HK-2 (cell line): Measurements from ENCODE around the gene MGLL.

ENCODE experiments used
- DNase-seq: peaks from one replicate; pipeline ENCODE4 v3.0.0-alpha.2; 2018; ENCODE audit not compliant: unreplicated experiment

Gene MGLL

DNA sequence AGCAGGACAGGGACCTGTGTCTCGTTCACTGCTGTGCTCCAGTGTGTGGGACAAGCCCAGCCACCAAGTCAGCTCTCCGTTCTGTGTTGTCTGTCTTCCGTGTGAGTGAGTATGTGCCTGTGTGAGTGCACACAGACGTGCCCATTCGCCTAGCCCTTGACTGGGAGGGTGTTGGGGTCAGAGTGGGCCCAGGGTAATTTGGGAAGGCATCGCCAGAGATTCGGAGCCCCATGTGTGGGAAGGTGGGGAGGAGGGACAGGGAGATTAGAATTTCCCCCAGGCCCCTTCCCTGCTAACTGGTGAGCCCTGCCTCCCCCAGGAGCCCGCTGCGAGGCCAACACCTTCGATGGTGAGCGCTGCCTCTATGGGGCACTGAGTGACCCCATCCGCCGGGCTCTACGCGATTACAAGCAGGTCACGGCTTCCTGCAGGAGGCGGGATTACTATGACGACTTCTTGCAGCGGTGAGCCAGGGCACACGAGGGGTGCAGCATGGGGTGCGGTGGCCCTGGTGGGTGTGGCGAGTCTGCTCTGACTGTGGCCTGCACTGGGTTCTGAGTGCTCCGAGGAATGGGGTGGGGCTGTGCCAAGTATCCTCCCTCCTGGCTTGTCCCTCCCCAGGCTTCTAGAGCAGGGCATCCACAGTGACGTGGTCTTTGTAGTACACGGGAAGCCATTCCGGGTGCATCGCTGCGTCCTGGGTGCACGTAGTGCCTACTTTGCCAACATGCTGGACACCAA, 146.5 kb downstream of the MGLL start:
- no peak for DNase-seq

DNA sequence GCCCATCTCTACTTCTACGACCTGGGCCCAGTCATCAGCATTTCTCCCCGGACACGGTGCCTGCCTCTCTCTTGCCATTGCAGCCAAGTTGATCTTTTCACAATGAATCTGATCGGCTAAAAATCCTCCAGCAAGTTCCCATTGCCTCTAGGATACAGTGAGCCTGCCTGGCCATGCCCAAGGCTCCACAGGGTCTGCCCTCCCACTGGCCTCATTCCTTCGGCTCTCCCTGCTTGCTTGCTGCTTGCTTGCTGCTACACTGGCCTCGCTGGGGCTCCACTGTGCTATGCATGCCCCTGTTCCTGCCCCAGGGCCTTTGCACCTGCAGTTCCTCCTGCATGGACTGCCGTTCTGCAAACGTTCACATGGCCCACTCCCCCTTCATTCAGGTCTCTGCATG, 147.5 kb downstream of the MGLL start:
- no peak for DNase-seq

DNA sequence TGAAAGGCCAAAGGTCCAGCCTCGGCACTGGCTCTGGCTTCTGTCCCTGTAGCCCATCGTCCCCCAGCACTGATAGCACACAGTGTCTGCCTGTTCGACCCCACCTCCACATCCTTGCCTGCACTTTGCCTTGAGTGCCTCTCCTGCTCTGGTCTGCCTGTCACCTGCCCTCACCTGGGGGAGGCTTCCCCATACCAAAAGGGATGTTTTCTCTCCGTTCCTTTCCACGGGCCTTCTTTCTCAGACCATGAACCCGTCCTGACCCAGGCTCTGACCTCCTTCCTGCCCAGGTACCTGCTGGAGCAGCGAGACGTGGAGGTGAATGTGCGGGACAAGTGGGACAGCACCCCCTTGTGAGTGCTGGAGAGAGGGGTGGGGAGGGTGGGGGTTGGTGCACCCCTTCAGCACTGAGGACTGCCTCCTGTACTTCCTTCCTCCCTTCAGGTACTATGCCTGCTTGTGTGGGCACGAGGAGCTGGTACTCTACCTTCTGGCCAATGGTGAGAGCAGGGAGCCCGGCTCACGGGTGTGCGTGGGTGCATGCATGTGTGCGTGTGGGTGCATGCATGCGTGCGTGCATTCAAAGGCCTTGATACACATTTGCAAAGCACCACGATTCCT, 148.1 kb downstream of the MGLL start:
- DNase-seq = no peak

DNA sequence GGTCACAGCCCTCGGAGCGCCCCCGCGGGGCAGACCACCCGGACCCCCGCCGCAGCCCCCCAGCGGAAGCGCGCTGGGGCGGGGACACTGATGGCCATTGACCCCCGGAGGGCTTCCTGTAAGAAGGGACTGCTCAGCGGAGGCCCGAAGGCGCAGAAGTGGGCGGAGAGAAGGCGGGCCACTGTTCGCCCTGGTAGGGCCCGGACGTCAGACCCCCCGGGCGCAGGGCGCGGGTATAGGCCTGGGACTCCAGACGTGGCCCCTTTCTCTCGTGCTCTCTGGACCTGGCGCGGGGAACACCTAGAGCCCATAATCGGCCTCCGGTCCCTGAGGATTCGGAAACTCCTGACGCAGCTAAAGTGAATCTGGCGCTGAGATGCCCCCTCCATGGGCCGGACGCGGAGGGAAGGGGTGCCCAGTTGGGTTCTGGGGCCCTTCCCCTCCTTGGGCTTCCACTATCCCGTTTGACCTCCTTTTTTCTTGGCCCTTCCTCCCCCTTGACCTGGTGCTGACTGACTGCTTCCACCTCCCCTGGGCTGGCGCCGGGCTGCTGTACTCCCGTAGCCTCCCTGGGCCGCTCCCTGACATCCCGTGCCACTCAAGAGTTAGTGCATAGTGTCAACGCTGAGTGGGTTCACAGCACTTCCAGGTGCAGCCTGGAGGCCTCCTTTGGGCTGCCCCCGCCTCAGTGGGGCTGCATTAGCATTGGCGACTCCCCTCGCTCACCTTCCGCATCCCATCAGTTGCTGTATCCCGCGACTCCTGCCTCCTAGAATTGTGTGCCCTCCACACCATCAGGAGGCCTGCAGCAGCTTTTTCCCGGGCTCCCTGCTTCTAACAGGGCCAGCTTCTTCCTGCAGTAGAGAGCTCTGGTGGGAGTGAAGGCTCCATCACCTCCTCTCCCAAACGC, 148.9 kb downstream of the MGLL start:
- peak; percentile 64 for DNase-seq

DNA sequence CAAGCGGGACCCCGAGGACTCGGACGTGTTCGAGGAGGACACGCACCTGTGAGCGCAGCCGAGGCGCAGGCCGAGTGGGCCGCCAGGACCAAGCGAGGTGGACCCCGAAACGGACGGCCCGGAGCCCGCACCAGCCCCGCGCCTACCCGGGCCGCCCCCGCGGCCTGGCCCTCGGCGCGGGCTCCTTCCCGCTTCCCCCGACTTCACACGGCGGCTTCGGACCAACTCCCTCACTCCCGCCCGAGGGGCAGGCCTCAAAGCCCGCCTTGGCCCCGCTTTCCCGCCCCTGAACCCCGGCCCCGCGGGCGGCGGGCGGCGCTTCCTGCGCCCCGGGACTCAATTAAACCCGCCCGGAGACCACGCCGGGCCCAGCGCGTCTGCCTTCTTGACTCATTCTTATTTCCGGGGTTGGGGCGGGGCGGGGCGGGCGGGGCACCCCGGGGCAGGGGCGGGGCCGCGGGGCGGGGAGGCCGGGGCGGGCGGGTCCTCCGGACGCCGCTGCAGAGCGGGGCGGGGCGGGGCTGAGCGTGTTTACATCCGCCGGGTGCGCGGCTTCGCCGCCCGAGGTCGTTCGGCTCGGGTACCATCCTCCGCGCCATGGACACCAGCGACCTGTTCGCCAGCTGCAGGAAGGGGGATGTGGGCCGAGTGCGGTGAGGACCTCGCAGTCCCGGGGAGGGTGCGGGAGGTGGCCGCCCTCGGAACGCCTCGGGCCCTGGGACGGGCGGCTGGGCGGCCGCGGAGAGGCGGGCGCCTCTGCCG, 149.7 kb downstream of the MGLL start, which contains the start of gene ABTB1:
Gene ABTB1 (plus strand): TSS at position 524 of the 762 bp plus-strand sequence. CDS start 74 bp downstream, at position 598.
- DNase-seq = peak; percentile 86

DNA sequence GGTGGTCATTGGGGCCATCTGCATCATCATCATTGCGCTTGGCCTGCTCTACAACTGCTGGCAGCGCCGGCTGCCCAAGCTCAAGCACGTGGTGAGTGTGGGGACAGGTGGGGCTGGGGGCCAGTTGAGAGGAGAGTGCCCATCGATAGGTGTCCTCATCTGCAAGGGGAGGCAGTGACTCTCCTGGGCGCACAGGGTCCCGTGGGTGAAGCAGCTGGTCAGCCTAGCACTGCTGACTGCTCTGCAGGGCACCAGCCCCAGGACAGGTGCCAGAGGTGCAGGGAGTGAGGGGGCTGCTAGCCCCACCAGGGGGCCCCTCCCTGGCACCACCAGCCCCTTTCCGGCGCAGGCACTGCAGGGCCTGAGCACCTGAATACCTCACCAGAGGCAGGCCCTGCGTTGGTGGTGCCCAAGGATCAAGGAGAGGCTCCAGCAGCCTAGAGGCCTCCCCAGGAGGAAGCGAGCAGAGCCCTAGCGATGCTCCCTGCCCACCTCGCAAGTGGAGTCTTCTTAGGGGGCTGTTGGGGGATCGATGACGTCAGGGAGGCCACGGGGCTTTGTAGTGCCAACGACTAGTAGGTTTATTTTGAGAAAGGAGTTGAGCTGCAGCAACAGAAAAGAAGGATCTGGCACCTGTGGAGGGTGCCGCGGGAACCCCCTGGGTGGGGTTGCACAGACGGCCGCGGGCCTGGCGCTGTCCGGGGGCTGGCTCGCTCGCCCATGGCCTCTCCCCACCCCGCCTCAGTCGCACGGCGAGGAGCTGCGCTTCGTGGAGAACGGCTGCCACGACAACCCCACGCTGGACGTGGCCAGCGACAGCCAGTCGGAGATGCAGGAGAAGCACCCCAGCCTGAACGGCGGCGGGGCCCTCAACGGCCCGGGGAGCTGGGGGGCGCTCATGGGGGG, 150.5 kb downstream of the MGLL start:
- DNase-seq = no peak

DNA sequence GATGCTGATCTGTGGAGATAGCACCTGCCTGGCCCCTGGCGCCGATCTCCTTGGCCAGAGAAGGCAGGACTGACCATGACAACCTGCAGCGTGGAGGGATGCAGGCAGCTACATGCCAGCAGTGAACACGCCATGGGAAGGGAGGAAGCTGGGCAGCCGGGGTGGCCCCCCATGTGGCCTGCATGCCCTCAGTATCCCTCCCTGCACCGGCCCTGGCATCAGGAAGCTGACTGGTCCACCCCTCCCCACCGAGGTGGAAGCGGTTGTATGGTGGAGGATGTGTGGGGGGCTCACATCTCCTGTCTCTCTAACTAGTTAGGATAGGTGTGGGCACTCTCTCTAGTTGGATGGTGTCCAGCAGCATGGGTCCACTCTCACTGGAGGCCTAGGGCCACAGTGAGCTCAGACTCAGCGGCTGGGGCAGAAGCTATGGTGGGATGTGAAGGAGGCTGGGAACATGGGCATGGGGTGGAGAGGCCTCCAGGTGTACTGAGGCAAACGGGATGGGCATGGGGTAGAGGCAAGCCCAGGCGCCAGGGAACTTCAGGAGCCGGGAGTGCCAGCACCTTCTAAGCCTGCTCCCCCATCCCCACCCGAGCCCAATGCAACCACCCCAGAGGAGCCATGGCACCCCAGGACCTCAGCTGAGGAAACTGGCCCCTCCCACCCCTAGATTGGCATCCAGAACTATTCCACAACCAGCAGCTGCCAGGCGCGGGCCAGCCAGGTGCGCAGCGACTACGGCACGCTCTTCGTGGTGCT, 151.4 kb downstream of the MGLL start:
- no peak for DNase-seq

DNA sequence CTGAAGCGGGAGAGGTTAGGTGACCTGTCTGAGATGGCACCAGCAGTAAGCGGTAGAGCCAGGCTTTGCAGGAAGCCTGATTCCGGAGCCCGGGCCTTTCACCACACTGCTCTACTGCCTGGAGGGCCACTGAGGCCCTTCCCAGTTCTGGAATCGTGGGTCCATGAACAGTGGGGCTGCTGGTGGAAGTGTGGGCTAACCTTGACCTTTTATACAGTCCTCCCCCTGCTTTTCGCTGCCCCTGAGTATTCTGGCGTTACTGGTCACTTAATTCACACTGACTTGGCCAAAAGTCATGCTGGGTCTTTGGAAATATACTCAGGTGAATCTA, 152.1 kb downstream of the MGLL start:
- no peak for DNase-seq

DNA sequence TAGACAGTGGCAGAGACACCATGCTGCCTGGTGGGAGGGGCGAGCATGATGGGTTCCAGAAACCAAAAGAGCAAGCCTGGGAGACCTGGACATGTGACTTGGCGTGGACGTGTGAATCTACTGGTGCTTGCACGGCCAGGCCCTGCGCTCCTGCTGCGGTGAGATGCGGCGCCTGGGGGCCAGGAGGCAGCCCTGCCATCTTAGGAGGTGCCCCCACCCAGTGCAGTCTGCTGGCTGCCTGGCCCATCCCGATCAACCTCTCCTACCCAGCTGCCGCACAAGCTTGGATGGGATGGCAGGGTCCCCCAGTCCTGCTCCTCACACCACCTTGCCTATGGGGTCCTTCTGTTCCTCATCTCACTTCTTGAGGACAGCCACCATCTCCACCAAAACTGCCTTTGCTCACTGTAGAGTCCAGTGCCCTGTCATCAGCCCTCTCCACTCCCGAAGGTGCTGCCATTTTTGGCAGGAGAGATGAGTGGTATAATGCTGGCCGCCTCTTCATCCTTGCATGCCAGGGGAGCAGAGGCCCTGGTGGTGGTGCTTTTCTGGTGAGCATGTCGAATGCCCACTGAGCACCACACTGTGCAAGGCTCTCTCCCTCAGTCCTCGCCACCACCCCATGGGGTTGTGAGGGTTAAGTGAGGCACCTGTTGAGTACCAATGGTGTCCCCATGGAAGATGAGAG, 152.6 kb downstream of the MGLL start:
- DNase-seq = no peak

DNA sequence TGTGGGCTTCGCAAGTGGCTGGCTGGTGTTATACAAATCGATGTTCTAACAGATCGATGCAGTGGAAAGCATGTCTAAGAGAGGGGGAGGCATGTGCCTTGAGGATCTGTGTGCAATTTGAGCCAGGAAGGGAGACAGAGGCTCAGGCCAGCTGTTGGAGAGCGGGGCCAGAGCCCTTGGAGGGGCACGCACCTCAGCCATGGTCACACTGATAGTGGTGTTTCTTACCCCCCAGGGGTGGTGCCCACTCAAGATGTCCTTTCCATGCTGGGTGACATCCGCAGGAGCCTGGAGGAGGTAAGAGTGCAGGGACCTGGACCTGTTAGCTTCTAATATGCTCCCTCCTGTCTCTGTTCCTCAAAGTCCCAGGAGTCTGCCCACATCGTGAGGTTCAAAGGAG, 153.4 kb downstream of the MGLL start:
- DNase-seq = no peak

DNA sequence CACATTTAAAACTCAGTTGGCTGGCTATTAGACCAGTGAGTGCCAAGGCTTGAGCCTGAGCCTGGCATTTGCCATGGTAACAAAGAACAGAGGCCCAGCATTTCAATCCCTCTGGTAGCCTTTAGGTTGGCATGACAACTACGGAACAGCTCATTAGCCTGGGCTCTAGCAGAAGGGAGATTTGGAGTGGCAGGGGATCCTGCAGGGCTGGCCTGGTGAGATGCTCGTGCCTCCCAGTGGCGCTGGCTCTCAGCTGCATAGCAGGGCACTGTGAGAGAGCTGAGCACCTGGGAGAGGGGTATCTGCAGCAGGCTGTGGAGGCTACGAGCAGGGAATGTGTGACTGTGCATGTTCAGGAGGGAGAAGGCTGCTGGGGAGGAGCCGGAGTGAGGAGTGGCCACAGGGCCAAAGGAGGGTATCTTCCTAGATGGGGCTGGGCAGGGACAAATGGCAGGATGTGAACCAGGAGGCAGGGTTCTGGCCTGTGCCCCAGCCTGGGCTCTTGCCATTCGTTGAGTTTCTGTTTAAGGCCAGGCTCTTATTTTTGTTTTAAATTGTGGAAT, 155.1 kb downstream of the MGLL start:
- DNase-seq = no peak

DNA sequence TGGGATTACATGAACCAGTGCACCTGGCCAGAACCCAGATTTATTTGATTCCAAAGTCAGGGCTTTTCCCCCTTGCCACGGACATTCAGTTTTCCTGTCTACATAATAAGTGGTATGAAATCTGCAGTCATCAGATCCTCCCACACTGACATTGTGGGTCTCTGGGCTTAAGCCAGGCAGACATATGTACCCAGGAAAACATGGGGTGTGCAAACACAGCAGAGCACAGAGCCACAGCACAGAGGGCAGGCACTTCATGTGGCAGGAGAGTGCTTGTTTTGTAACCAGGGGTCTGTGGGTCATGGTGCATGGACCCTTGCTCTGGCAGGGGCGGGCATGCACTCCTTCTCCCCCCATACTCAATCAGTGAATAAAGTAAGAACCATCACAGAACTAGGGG, 155.6 kb downstream of the MGLL start:
- DNase-seq = no peak

DNA sequence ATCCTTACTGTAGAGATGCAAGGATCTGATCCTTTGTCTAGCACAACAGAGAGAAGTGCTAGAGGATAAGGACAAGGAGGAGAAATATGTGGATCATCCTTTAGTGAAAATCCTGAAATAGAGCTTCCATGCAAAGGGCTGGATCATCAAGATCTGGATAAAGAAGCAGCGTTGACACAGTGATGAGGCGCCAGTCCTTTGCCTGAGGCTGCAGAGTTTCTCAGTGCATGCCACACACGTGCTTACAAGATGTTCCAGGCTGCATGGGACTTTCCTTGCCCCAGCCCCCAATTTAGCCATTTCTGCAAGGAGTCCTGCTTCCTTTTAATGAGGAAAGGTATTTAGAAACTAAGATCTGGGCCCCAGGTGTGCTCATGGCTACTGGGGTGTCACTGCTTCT, 156.7 kb downstream of the MGLL start:
- DNase-seq = no peak

DNA sequence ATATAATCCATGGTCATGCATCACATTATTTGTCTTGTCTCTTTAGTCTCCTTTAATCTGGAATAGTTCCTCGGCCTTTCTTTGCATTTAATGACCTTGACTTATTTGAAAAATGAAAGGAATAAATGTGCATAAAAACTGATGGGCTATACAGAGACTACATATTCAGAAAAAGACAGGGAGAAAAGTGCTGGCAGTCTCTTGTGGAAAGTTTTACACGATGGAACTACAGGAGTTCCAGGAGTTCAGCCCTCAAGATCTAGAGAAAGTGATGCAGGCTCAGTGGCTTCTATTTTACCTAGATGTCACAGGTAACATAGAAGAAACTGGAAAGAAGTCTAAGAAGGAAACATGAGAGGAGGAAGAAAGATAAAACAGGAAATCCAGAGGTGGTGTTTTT, 157.2 kb downstream of the MGLL start:
- no peak for DNase-seq

DNA sequence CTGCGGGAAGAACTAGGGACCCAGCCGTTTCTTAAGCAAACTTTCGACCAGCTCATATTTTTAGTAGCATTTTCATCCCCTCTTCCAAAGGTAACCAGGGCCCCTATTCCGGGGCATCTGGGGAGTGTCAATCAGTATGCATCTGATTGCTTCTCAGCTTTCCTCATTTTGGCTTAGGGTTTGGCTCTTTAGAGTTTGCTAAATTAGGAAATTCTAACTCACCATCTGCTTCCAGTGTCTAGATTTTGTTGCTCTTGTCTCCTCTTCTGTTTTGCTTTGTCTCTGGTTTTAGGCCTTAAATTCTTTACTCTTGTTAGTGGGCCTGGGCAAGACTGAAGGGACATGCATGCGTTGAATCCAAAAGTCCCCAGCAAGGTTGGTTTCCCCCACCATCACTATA, 159.2 kb downstream of the MGLL start:
- no peak for DNase-seq

DNA sequence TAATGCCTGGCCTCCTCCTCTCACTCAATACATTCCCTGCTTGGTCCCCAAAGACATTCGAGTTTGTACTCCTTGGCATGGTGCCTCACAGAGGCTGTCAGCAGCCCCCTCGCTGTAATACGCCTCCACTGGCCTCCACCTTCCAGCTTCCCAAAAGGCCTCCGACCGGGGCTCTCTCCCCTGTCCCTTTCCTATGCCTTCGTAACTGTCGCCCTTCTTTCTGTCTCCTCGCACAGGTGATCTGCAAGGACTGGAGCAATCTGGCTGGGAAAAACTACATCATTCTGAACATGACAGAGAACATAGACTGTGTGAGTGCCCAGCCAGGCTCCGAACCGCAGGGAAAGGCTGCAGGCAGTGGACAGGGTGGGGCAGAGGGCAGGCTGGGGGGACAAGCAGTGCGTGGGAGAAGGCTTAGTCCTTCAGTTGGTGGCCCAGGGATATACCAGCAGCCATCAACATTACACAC, 160.3 kb downstream of the MGLL start:
- DNase-seq = no peak

DNA sequence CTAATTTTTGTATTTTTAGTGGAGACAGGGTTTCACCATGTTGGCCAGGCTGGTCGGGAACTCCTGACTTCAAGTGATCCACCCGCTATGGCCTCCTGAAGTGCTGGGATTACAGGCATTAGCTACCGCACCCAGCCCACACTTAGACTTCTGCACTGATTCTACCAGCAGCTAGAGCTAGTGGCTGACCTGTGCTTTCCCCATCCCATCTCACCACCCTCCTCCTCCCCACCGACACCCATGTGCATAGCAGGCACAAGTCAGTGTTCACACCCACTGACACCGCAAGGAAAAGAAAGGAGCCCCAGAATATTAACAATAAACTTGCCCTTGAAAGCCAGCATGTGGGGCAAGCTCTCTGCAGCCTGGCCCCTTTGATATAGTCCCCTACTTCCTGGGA, 160.7 kb downstream of the MGLL start:
- DNase-seq = no peak

DNA sequence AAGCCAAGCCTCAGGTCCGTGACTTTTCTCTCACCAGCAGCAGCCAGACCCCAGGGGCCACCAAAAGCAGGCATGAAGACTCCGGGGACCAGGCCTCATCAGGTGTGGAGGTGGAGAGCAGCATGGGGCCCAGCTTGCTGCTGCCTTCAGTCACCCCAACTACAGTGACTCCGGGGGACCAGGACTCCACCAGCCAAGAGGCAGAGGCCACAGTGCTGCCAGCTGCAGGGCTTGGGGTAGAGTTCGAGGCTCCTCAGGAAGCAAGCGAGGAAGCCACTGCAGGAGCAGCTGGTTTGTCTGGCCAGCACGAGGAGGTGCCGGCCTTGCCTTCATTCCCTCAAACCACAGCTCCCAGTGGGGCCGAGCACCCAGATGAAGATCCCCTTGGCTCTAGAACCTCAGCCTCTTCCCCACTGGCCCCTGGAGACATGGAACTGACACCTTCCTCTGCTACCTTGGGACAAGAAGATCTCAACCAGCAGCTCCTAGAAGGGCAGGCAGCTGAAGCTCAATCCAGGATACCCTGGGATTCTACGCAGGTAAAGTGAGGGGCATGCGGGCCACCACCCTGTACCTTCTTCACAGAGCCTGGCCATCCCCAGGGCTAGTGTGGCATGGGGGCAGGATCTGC, 161.6 kb downstream of the MGLL start:
- DNase-seq = no peak

DNA sequence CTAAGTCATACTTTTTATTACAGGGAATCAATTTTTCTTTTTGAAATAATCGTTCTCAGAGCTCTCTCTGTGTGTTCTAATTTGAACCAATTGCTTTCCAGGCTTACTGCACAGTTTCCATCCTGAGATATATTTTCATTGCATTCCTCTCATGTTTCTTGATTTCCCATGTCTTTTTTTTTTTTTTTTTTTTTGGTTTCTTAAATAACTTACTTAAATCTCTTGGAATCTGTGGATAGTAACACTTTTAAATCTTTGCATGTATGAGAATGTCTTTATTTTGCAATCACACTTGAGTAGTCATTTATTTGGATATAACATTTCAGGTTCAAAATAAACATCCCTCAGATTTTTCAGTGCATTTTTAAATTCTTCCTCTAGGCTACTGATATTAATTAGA, 164.1 kb downstream of the MGLL start:
- DNase-seq = no peak
